Adrenal gland (tissue), 12 donors: Measurements from ENCODE around the gene METTL8. TPM values are rescaled to one million over a fixed set of nuclear protein-coding genes. Genes with fewer than 3 reads are reported as not detected.

Experiments used
- DNase-seq, 7 donors: peaks; one replicate each; pipeline ENCODE4 v3.0.0-alpha.2; 2019 to 2020
- H3K27ac ChIP-seq, 5 donors: fragments of 200-600 bp; sonication (generic) in 4 of 5; 1 replicate in 3 of 5; 2 replicates in 2 of 5; pipeline versions ENCODE4 v1.5.1 to v1.8.0; 2016 to 2020; ENCODE audit warnings: mild to moderate bottlenecking in 1 of 5
- H3K27me3 ChIP-seq: fragments of 200-600 bp; 2 replicates; pipeline ENCODE4 v1.8.0; 2021
- H3K36me3 ChIP-seq, 2 donors: fragments of 200-600 bp; replicated peaks in 1 of 2; 1 replicate in 1 of 2; 2 replicates in 1 of 2; pipeline versions ENCODE4 v1.5.1 to v1.8.0; 2018 to 2022
- H3K4me1 ChIP-seq, 2 donors: fragments of 200-600 bp; replicated peaks in 1 of 2; 1 replicate in 1 of 2; 2 replicates in 1 of 2; pipeline versions ENCODE4 v1.5.1 to v1.8.0; 2018 to 2021
- H3K4me3 ChIP-seq, 4 donors: fragments of 200-600 bp; sonication (generic) in 3 of 4; one replicate each; pipeline ENCODE4 v1.5.1; 2016 to 2018
- H3K9me3 ChIP-seq, 3 donors: fragments of 200-600 bp; sonication (generic) in 1 of 3; replicated peaks in 1 of 3; 1 replicate in 2 of 3; 2 replicates in 1 of 3; pipeline versions ENCODE4 v1.5.1 to v1.8.0; 2016 to 2021
- POLR2A ChIP-seq, 2 donors: fragments of 450-650 bp; IDR thresholded peaks; one replicate each; pipeline ENCODE4 v1.6.1; 2017; ENCODE audit warnings: antibody characterized with exemption in 2 of 2, mild to moderate bottlenecking in 2 of 2, moderate library complexity in 1 of 2
- WGBS, 4 donors: extraction: QIAGEN DNeasy Blood & Tissue Kit in 2 of 4; methylation state at CpG; one replicate each; pipeline versions ENCODE4 v1.1.5 to v1.1.7; 2013 to 2017; 5-methylcytosine and 5-hydroxymethylcytosine counted together
- intact Hi-C, 2 donors: fragments of 100-400 bp; cut with DNase I; formaldehyde crosslinking; loops; one replicate each; pipeline versions ENCODE4 v1.14.1 to v1.15.0; 2022 to 2023
- polyA plus RNA-seq, 3 donors: library from polyadenylated mRNA; stranded (reverse); fragments of 200-250 nt in 2 of 3; fragments of 350-450 nt in 1 of 3; fragmentation: Illumina TruSeq in 1 of 3; extraction: RNeasy Lipid Tissue Mini Kit (QIAGEN cat#74804) in 1 of 3; gene quantifications; one replicate each; pipeline ENCODE4 v1.2.3, GENCODE V29; 2013 to 2014
- total RNA-seq, 9 donors: library from RNA; depleted of rRNA in 4 of 9; stranded (reverse); fragments of >200 nt in 4 of 9; fragments of 120-200 nt in 1 of 9; fragmentation: NEBNext Ultra II Directional in 1 of 9; extraction: Animal tissue kit (Norgen Biotek cat#: 25700) in 1 of 9; gene quantifications; one replicate each; pipeline versions ENCODE4 v1.1.0 to v1.2.4, GENCODE V29; 2013 to 2023
- TF ChIP-seq, protein P1 (sequence below), 6 experiments: fragments of 450-650 bp in 4 of 6; fragments of 200-600 bp in 2 of 6; sonication (generic) in 1 of 6; IDR thresholded peaks; 1 replicate in 5 of 6; 2 replicates in 1 of 6; pipeline versions ENCODE4 v1.5.1 to v1.8.0; 2016 to 2021; ENCODE audit warnings: antibody characterized with exemption in 6 of 6, mild to moderate bottlenecking in 2 of 6, moderate library complexity in 1 of 6
- donor health status: healthy with polysubstance abuse.
- donor health status: Bipolar disorder and iron deficiency.
- donor health status: DM: yes; HTN: yes; CAD: no.
- donor health status: DM: no; HTN: no; CAD: no.
- donor health status: DM: no; HTN: no; CAD: no.
- donor health status: DM: yes; HTN: yes; CAD: no.

Gene METTL8
- total and polyA plus RNA-seq, 12 donors, result 3.3 to 37.5 (median 19.7) TPM

DNA sequence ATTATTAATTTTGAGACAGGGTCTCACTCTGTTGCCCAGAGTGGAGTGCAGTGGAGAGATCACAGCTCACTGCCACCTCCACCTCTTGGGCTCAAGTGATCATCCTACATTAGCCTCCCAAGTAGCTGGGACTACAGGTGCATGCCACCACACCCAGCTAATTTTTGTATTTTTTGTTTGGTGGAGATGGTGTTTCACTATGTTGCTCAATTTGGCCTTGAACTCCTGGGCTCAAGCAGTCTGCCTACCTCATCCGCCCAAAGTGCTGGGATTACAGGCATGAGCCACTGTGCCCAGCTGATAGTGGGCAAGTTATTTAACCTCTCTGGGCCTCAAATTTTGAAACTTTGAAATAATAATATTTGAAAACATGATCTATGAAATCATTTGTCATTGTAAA is 26.7 kb upstream of the METTL8 start:
- Histone ChIP-seq H3K36me3 (peaks cover 0 to 10% of the 10 kb centered on the region in 2 donors), H3K4me3 (no peak overlapping the region), H3K4me1 (peaks cover 0 to 5% of the 10 kb centered on the region in 2 donors), H3K27me3 (no peaks in the 10 kb centered on the region), H3K27ac (no peak overlapping the region), H3K9me3 (no peaks in the 10 kb centered on the region)
- WGBS, 4 donors, result 57 to 74% (median 68%) methylated on average over 1 of the region's 1 CpG
- peak in 5 of 7 donors; percentile 19 to 52 (median 33) for DNase-seq
- intact Hi-C loops, result no loop called here
- TF ChIP-seq POLR2A (IDR thresholded peaks at IDR 0.05), result no peak
- TF ChIP-seq, protein P1, sequence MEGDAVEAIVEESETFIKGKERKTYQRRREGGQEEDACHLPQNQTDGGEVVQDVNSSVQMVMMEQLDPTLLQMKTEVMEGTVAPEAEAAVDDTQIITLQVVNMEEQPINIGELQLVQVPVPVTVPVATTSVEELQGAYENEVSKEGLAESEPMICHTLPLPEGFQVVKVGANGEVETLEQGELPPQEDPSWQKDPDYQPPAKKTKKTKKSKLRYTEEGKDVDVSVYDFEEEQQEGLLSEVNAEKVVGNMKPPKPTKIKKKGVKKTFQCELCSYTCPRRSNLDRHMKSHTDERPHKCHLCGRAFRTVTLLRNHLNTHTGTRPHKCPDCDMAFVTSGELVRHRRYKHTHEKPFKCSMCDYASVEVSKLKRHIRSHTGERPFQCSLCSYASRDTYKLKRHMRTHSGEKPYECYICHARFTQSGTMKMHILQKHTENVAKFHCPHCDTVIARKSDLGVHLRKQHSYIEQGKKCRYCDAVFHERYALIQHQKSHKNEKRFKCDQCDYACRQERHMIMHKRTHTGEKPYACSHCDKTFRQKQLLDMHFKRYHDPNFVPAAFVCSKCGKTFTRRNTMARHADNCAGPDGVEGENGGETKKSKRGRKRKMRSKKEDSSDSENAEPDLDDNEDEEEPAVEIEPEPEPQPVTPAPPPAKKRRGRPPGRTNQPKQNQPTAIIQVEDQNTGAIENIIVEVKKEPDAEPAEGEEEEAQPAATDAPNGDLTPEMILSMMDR (IDR thresholded peaks at IDR 0.05), result no peak

DNA sequence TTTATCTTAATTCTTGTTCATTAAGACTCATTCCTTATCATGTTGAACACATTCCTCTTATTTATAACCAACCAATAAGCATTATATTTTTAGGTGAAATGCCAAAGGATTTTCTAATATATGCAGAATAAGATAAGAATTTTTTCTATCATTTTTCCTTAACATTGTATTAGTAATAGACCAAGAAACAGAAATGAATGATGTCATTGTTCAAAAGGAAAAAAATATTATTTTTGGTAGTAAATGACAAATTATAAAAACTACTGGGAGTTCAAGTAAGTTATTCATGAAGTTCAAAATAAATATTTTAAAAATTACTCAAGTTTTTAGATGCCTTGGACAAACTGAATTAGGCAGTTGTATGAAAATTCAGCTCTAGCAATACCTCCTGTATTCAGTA is 25.7 kb upstream of the METTL8 start:
- DNase-seq, result no peak
- TF ChIP-seq, protein P1 (IDR thresholded peaks at IDR 0.05), result no peak
- no peak for TF ChIP-seq POLR2A (IDR thresholded peaks at IDR 0.05)
- Histone ChIP-seq H3K4me3 (no peak overlapping the region), H3K27me3 (no peaks in the 10 kb centered on the region), H3K27ac (no peak overlapping the region), H3K36me3 (peaks cover 0 to 10% of the 10 kb centered on the region in 2 donors), H3K4me1 (peaks cover 0 to 5% of the 10 kb centered on the region in 2 donors), H3K9me3 (no peaks in the 10 kb centered on the region)
- intact Hi-C loops, result no loop called here

DNA sequence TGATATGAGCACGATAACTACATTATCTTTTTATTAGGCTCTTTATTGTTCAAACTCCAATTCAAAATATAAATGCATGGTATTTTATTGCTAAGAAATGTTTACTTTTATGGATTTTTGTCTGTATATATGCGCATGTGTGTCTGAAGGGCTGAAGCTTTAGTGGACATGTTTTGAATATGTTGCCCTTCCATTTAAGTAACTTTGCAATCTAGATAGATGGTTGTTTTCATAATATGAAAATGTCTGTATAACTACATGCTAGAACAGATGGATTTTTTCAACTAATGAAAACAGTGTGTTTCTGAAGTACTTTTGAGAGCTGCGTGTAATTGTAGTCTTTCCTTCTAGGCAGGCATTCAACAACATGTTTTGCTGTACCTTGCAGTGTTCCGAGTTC is 19.0 kb upstream of the METTL8 start:
- TF ChIP-seq, protein P1 (IDR thresholded peaks at IDR 0.05), result no peak
- TF ChIP-seq POLR2A (IDR thresholded peaks at IDR 0.05), result no peak
- Histone ChIP-seq H3K9me3 (no peaks in the 10 kb centered on the region), H3K27ac (no peak overlapping the region), H3K36me3 (peaks cover 0 to 25% of the 10 kb centered on the region in 2 donors), H3K4me1 (peaks cover 0 to 5% of the 10 kb centered on the region in 2 donors), H3K27me3 (no peaks in the 10 kb centered on the region), H3K4me3 (no peak overlapping the region)
- intact Hi-C loops, result no loop called here
- WGBS, 4 donors, result 90 to 95% (median 94%) methylated on average over 4 of the region's 4 CpGs
- DNase-seq, result no peak

DNA sequence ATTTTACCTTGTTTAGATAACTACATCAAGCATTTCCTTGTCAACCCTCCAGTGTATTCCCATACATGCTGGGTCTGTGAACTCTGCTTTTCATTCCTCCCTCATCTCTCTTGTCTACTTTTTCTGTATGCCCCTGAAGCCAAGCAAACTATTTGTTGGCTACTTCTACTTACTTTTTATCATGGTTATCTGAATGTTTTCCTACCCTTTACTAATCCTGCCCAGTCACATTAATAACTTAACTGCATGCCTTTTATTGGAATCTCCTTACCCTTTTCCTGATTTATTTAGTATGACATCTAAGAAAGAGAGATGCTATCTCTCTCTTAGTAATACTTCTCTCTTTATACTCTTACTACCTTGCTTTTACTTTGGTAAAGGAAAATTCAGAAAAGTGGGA is 17.3 kb upstream of the METTL8 start:
- TF ChIP-seq, protein P1 (IDR thresholded peaks at IDR 0.05), result no peak
- TF ChIP-seq POLR2A (IDR thresholded peaks at IDR 0.05), result no peak
- Histone ChIP-seq H3K36me3 (peaks cover 0 to 24% of the 10 kb centered on the region in 2 donors), H3K27ac (no peak overlapping the region), H3K9me3 (no peaks in the 10 kb centered on the region), H3K4me1 (no peaks in the 10 kb centered on the region), H3K27me3 (no peaks in the 10 kb centered on the region), H3K4me3 (no peak overlapping the region)
- intact Hi-C loops, result no loop called here
- no peak for DNase-seq
